Bone marrow (tissue), 2 donors: Measurements from ENCODE around the gene G6PC1.
"Not testable (repeated sequence)": the region's sequence is repeated elsewhere in the genome, so short reads cannot be mapped to it uniquely, and the experiment has no call there.

ENCODE experiments used
- DNase-seq, 2 donors: peaks; one replicate each; lab custom pipeline; 2025; lab: John Stamatoyannopoulos, UW

Gene G6PC1

DNA sequence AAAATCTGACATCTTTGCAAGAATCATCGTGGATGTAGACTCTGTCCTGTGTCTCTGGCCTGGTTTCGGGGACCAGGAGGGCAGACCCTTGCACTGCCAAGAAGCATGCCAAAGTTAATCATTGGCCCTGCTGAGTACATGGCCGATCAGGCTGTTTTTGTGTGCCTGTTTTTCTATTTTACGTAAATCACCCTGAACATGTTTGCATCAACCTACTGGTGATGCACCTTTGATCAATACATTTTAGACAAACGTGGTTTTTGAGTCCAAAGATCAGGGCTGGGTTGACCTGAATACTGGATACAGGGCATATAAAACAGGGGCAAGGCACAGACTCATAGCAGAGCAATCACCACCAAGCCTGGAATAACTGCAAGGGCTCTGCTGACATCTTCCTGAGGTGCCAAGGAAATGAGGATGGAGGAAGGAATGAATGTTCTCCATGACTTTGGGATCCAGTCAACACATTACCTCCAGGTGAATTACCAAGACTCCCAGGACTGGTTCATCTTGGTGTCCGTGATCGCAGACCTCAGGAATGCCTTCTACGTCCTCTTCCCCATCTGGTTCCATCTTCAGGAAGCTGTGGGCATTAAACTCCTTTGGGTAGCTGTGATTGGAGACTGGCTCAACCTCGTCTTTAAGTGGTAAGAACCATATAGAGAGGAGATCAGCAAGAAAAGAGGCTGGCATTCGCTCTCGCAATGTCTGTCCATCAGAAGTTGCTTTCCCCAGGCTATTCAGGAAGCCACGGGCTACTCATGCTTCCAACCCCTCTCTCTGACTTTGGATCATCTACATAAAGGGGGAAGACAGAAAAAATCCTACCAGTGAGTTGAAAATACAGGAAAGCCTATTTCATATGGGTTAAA, at the start of gene G6PC1:
G6PC1 (plus strand) TSS at position 340 of the 872 bp plus-strand sequence; CDS start at position 418, 78 bp downstream.
- DNase-seq, result no peak

- no peak for DNase-seq
Measured at GRCh38 chr17:42850954-42851353, 49.6 kb upstream of the G6PC1 start, which contains the start of gene AOC3. TSS of gene AOC3 (plus strand) at chr17:42851199. CDS start at chr17:42851344, 145 bp downstream.

DNA sequence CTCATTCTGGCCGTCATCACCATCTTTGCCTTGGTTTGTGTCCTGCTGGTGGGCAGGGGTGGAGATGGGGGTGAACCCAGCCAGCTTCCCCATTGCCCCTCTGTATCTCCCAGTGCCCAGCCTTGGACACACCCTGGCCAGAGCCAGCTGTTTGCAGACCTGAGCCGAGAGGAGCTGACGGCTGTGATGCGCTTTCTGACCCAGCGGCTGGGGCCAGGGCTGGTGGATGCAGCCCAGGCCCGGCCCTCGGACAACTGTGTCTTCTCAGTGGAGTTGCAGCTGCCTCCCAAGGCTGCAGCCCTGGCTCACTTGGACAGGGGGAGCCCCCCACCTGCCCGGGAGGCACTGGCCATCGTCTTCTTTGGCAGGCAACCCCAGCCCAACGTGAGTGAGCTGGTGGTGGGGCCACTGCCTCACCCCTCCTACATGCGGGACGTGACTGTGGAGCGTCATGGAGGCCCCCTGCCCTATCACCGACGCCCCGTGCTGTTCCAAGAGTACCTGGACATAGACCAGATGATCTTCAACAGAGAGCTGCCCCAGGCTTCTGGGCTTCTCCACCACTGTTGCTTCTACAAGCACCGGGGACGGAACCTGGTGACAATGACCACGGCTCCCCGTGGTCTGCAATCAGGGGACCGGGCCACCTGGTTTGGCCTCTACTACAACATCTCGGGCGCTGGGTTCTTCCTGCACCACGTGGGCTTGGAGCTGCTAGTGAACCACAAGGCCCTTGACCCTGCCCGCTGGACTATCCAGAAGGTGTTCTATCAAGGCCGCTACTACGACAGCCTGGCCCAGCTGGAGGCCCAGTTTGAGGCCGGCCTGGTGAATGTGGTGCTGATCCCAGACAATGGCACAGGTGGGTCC, 49.0 kb upstream of the G6PC1 start:
- not testable (repeated sequence) for DNase-seq

GRCh38 chr17:42852351-42852750, 48.2 kb upstream of the G6PC1 start:
- no peak for DNase-seq

DNA sequence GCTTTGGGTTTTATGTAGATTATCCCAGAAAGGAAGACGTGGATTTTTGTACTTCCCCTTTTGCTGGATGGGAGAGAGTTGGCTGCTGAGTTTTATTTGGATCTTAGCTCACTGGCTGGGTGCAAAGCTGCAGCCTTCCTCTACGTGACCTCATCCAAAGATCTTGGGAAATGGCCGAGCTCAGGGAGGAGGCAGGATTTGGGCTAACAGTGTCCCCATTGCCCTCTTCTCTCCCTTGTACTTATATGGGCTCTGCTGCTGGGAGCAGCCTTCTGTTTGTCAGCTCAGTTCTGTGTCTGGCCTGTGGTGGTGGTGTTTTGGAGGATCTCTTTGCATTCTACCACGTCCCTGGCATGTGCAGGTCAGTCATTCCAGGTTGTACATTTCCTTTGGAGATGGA, 47.6 kb upstream of the G6PC1 start:
- DNase-seq, result no peak

DNA sequence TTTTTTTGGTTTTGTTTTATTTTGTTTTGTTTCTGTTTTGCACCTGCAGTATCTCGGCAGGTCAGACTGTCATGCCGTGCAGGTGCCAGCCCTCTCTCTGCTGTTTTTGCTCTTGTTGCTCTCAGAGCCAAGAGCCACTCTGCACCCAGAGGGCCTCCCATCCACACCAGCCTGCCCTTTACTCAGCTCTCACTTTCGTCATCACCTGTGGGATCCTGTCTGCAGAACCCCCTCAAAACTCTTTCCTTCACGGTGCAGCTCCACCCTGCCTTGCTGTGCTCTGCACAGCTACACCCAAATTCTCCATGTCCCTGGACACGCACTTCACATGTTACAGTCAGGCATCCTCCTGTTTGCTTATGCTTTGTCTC, 47.0 kb upstream of the G6PC1 start:
- DNase-seq, result no peak

DNA sequence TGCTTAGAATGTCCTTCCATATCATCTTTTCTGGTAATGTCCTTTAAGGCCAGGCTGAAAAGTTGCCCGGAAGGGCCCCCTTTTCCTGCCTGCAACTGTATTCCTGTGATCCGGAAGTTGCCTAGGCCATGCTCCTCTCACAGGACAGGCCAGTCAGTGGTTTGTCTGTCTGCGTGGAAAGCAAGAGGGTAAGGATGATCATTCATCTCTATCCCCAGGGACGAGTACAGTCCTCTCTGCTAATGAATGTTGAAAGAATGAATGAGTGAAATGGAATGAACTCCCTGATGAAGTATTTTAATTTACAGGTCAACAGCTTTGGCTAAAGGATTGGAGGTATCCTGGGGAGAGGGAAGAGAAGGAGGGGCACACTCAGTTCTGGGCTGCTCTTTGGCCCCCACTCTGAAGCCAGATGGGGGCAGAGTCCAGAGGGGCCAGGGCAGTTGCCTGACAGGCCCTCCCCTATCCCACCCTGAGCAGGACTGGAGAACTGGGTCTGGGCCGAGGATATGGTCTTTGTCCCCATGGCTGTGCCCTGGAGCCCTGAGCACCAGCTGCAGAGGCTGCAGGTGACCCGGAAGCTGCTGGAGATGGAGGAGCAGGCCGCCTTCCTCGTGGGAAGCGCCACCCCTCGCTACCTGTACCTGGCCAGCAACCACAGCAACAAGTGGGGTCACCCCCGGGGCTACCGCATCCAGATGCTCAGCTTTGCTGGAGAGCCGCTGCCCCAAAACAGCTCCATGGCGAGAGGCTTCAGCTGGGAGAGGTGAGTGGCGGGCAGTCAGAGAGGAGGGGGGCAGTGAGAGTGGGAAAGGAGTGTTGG, 46.4 kb upstream of the G6PC1 start:
- no peak for DNase-seq

GRCh38 chr17:42855048-42855596, 45.5 kb upstream of the G6PC1 start:
- DNase-seq, result no peak

GRCh38 chr17:42856093-42856492, 44.5 kb upstream of the G6PC1 start:
- not testable (repeated sequence) for DNase-seq

DNA sequence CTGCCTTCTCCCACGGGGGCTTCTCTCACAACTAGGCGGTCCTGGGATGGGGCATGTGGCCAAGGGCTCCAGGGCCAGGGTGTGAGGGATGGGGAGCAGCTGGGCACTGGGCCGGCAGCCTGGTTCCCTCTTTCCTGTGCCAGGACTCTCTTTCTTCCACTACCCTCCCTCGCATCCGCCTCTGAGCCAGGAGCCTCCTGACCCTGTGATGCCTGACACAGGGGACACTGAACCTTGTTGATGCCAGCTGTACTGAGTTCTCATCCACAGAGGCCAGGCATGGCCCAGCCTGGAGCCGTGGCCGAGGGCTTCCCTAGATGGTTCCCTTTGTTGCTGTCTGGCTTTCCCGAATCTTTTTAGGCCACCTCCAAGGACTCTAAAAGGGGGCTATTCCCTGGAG, 44.1 kb upstream of the G6PC1 start:
- DNase-seq, result not testable (repeated sequence)

GRCh38 chr17:42857389-42857788, 43.2 kb upstream of the G6PC1 start:
- no peak for DNase-seq

- no peak for DNase-seq
Measured at GRCh38 chr17:42865638-42866094, 34.9 kb upstream of the G6PC1 start.

GRCh38 chr17:42866216-42866615, 34.4 kb upstream of the G6PC1 start:
- no peak for DNase-seq

GRCh38 chr17:42866631-42867575, 33.7 kb upstream of the G6PC1 start:
- no peak for DNase-seq

GRCh38 chr17:42867694-42868261, 32.8 kb upstream of the G6PC1 start:
- not testable (repeated sequence) for DNase-seq

DNA sequence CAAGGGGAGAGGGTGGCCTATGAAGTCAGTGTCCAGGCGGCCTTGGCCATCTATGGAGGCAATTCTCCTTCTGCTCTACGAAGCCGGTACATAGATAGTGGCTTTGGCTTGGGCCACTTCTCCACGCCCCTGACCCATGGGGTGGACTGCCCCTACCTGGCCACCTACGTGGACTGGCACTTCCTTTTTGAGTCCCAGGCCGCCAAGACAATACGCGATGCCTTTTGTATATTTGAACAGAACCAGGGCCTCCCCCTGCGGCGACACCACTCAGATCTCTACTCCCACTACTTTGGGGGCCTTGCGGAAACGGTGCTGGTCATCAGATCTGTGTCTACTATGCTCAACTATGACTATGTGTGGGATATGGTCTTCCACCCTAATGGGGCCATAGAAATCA, 32.3 kb upstream of the G6PC1 start:
- no peak for DNase-seq

DNA sequence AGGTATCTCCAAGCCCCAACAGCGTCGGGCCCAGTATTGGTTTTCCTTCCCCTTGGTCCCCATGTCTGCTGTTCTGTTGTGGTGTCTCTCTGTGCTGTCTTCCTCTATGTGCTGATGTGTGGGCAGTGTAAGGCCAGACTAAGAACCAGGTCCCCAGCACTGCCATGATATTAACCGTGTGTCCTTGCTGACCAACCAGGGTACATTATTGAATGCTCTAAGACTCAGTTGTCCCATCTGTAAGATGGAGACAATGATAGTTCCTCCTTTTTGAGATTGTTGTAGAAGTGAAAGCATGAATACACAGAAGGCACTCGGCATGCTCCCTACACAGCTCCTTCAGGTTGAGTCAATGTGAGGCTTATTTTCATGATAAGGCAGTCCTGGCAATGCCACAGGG, 29.0 kb upstream of the G6PC1 start:
- no peak for DNase-seq

DNA sequence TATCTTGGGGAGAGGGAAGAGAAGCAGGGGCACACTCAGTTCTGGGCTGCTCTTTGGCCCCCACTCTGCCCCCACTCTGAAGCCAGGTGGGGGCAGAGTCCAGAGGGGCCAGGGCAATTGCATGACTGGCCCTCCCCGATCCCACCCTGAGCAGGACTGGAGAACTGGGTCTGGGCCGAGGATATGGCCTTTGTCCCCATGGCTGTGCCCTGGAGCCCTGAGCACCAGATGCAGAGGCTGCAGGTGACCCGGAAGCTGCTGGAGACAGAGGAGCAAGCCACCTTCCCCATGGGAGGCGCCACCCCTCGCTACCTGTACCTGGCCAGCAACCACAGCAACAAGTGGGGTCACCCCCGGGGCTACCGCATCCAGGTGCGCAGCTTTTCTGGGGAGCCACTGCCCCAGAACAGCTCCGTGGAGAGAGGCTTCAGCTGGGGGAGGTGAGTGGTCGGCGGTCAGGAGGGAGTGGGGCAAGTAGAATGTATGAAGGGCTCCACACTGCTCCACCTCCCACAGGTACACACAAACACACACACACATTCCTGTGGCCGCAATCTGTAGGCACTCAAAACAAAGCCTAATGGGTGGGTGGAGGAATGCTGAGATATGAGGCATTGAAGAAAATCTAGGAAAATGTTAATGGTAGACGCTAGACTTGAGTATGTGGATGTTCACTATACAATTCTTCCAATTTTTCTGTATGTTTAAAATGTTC, 28.2 kb upstream of the G6PC1 start:
- DNase-seq, result no peak

DNA sequence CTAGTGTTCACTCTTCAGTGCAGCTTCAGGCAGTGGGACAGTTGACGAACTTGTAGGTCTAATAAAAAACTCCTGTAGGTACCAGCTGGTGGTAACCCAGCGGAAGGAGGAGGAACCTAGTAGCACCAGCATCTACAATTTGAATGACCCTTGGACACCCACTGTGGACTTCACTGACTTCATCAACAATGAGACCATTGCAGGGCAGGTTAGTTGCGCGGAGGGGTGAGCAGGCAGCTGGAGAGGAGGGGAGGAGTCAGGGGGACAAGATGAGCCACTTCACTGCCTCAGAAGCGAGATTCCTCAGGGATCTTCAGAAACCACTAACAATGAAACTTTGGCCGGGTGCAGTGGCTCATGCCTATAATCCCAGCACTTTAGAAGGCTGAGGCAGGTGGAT, 27.3 kb upstream of the G6PC1 start:
- no peak for DNase-seq
